ENCODE measurements around the gene NRN1L.

Gene NRN1L

GRCh38 chr16:67874372-67874771 lies 10.3 kb upstream of the NRN1L start:
- Histone ChIP-seq H3K27me3 (replicated peaks in 2 of 5; ENCODE audit: control insufficient read depth in 4 of 5, insufficient read depth in 5 of 5, low read length in 4 of 5) (no peaks in the 10 kb centered on the region), H3K4me3 (ENCODE audit: control insufficient read depth in 1 of 7, extremely low read depth in 1 of 7, insufficient read depth in 4 of 7, low read depth in 2 of 7, low read length in 6 of 7) (peak overlapping the region in 4 of 7 experiments; percentile 88 to 98 (median 92)), H3K36me3 (ENCODE audit: control insufficient read depth in 4 of 4, insufficient read depth in 4 of 4, low read length in 3 of 4) (peaks cover 13 to 66% (median 47%) of the 10 kb centered on the region in 4 experiments), H3K4me1 (ENCODE audit: control extremely low read depth in 1 of 4, control insufficient read depth in 4 of 4, insufficient read depth in 4 of 4, low read length in 3 of 4) (peaks cover 7 to 33% (median 27%) of the 10 kb centered on the region in 4 experiments), H3K9me3 (ENCODE audit: control extremely low read depth in 1 of 5, control insufficient read depth in 4 of 5, insufficient read depth in 2 of 5, low read depth in 1 of 5, low read length in 4 of 5) (no peaks in the 10 kb centered on the region), H3K27ac (ENCODE audit: insufficient read depth in 1 of 2, low read depth in 1 of 2, low read length in 2 of 2, poor library complexity in 1 of 2, severe bottlenecking in 2 of 2) (peak overlapping the region in 1 of 2 experiments; percentile 91)
- 97% methylated on average over 3 of the region's 3 CpGs for WGBS (ENCODE audit: insufficient coverage)
- CTCF ChIA-PET, result interaction anchor here (0.6 to 20.3 kb wide), 7 partner anchors 10 to 211 kb away, joined by 3 to 359 read pairs (median 3); partner anchors contain the start of genes CTRL, NRN1L and PSMB10
- POLR2A ChIA-PET, result no interaction called here
- DNase-seq, result no peak

DNA sequence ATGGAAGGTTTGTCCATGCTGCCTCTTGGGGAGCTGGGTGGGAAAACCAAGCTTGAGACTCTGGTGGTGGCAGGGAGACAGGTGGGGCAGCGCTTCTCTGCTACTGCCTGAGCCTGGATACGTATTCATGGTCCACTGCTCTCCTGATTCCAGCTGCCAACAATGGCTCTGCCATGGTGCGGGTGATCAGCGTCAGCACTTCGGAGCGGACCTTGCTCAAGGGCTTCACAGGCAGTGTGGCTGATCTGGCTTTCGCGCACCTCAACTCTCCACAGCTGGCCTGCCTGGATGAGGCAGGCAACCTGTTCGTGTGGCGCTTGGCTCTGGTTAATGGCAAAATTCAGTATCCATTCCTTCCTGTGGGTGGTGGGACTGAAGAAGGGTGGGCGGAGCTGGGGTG lies 7.6 kb upstream of the NRN1L start:
- Histone ChIP-seq H3K4me3 (ENCODE audit: control insufficient read depth in 1 of 7, extremely low read depth in 1 of 7, insufficient read depth in 4 of 7, low read depth in 2 of 7, low read length in 6 of 7) (no peak overlapping the region), H3K36me3 (ENCODE audit: control insufficient read depth in 4 of 4, insufficient read depth in 4 of 4, low read length in 3 of 4) (peaks cover 19 to 71% (median 58%) of the 10 kb centered on the region in 4 experiments), H3K4me1 (ENCODE audit: control extremely low read depth in 1 of 4, control insufficient read depth in 4 of 4, insufficient read depth in 4 of 4, low read length in 3 of 4) (peaks cover 7 to 30% (median 22%) of the 10 kb centered on the region in 4 experiments), H3K27ac (ENCODE audit: insufficient read depth in 1 of 2, low read depth in 1 of 2, low read length in 2 of 2, poor library complexity in 1 of 2, severe bottlenecking in 2 of 2) (no peak overlapping the region), H3K27me3 (replicated peaks in 2 of 5; ENCODE audit: control insufficient read depth in 4 of 5, insufficient read depth in 5 of 5, low read length in 4 of 5) (no peaks in the 10 kb centered on the region), H3K9me3 (ENCODE audit: control extremely low read depth in 1 of 5, control insufficient read depth in 4 of 5, insufficient read depth in 2 of 5, low read depth in 1 of 5, low read length in 4 of 5) (no peaks in the 10 kb centered on the region)
- ChIA-PET POLR2A (no interaction called here), CTCF (interaction anchor here (0.8 to 20.3 kb wide), 4 partner anchors 10 to 189 kb away, joined by 3 to 359 read pairs (median 4); partner anchors contain the start of genes CTRL and PSMB10)
- 96% methylated on average over 9 of the region's 11 CpGs for WGBS (ENCODE audit: insufficient coverage)
- DNase-seq, result no peak

- no peaks in the 10 kb centered on the region for H3K27me3 ChIP-seq (replicated peaks in 2 of 5; ENCODE audit: control insufficient read depth in 4 of 5, insufficient read depth in 5 of 5, low read length in 4 of 5)
- peaks cover 7 to 22% (median 15%) of the 10 kb centered on the region in 4 experiments for H3K4me1 ChIP-seq (ENCODE audit: control extremely low read depth in 1 of 4, control insufficient read depth in 4 of 4, insufficient read depth in 4 of 4, low read length in 3 of 4)
- CTCF ChIA-PET, result interaction anchor here (1.1 to 20.3 kb wide), 7 partner anchors 8 to 206 kb away, joined by 3 to 359 read pairs (median 4); partner anchors contain the start of genes CTRL and PSMB10
- 93% methylated on average over 3 of the region's 6 CpGs for WGBS (ENCODE audit: insufficient coverage)
- POLR2A ChIA-PET, result no interaction called here
- peaks cover 19 to 80% (median 68%) of the 10 kb centered on the region in 4 experiments for H3K36me3 ChIP-seq (ENCODE audit: control insufficient read depth in 4 of 4, insufficient read depth in 4 of 4, low read length in 3 of 4)
- DNase-seq, result no peak
- no peak overlapping the region for H3K27ac ChIP-seq (ENCODE audit: insufficient read depth in 1 of 2, low read depth in 1 of 2, low read length in 2 of 2, poor library complexity in 1 of 2, severe bottlenecking in 2 of 2)
- no peak overlapping the region for H3K4me3 ChIP-seq (ENCODE audit: control insufficient read depth in 1 of 7, extremely low read depth in 1 of 7, insufficient read depth in 4 of 7, low read depth in 2 of 7, low read length in 6 of 7)
- no peaks in the 10 kb centered on the region for H3K9me3 ChIP-seq (ENCODE audit: control extremely low read depth in 1 of 5, control insufficient read depth in 4 of 5, insufficient read depth in 2 of 5, low read depth in 1 of 5, low read length in 4 of 5)
Measured at GRCh38 chr16:67878232-67878631, 6.5 kb upstream of the NRN1L start.

GRCh38 chr16:67878846-67879245 lies 5.8 kb upstream of the NRN1L start:
- WGBS (ENCODE audit: insufficient coverage), result 98% methylated on average over 9 of the region's 9 CpGs
- POLR2A ChIA-PET, result no interaction called here
- CTCF ChIA-PET, result interaction anchor here (0.7 to 20.3 kb wide), 10 partner anchors 9 to 211 kb away, joined by 3 to 359 read pairs (median 4); partner anchors contain the start of genes CTRL and PSMB10

DNA sequence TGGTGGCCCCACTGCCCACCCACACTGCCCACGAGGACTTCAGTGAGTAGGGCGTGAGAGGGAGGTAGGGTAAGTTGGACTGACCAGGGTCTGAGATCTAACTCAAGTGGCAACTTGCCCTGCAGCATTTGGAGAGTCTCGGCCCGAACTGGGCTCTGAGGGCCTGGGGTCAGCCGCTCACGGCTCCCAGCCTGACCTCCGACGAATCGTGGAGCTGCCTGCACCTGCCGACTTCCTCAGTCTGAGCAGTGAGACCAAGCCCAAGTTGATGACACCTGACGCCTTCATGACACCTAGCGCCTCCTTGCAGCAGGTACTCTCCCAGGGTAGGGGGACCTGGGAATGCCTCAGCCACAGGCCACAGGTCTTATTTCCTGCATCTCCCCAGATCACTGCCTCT lies 5.2 kb upstream of the NRN1L start:
- Histone ChIP-seq H3K4me3 (ENCODE audit: control insufficient read depth in 1 of 7, extremely low read depth in 1 of 7, insufficient read depth in 4 of 7, low read depth in 2 of 7, low read length in 6 of 7) (no peak overlapping the region), H3K9me3 (ENCODE audit: control extremely low read depth in 1 of 5, control insufficient read depth in 4 of 5, insufficient read depth in 2 of 5, low read depth in 1 of 5, low read length in 4 of 5) (no peaks in the 10 kb centered on the region), H3K27ac (ENCODE audit: insufficient read depth in 1 of 2, low read depth in 1 of 2, low read length in 2 of 2, poor library complexity in 1 of 2, severe bottlenecking in 2 of 2) (no peak overlapping the region), H3K36me3 (ENCODE audit: control insufficient read depth in 4 of 4, insufficient read depth in 4 of 4, low read length in 3 of 4) (peaks cover 19 to 93% (median 79%) of the 10 kb centered on the region in 4 experiments), H3K4me1 (ENCODE audit: control extremely low read depth in 1 of 4, control insufficient read depth in 4 of 4, insufficient read depth in 4 of 4, low read length in 3 of 4) (peaks cover 0 to 9% (median 3%) of the 10 kb centered on the region in 4 experiments), H3K27me3 (replicated peaks in 2 of 5; ENCODE audit: control insufficient read depth in 4 of 5, insufficient read depth in 5 of 5, low read length in 4 of 5) (no peaks in the 10 kb centered on the region)
- ChIA-PET CTCF (interaction anchor here (0.7 to 20.3 kb wide), 7 partner anchors 8 to 212 kb away, joined by 3 to 359 read pairs (median 3); partner anchors contain the start of genes CTRL and PSMB10), POLR2A (no interaction called here)
- no peak for DNase-seq
- WGBS (ENCODE audit: insufficient coverage), result 96% methylated on average over 12 of the region's 12 CpGs

More at GRCh38 chr16:67878846-67879245, 5.8 kb upstream of the NRN1L start:
- H3K4me3 ChIP-seq (ENCODE audit: control insufficient read depth in 1 of 7, extremely low read depth in 1 of 7, insufficient read depth in 4 of 7, low read depth in 2 of 7, low read length in 6 of 7), result no peak overlapping the region
- H3K27me3 ChIP-seq (replicated peaks in 2 of 5; ENCODE audit: control insufficient read depth in 4 of 5, insufficient read depth in 5 of 5, low read length in 4 of 5), result no peaks in the 10 kb centered on the region
- no peak overlapping the region for H3K27ac ChIP-seq (ENCODE audit: insufficient read depth in 1 of 2, low read depth in 1 of 2, low read length in 2 of 2, poor library complexity in 1 of 2, severe bottlenecking in 2 of 2)
- peaks cover 5 to 16% (median 9%) of the 10 kb centered on the region in 4 experiments for H3K4me1 ChIP-seq (ENCODE audit: control extremely low read depth in 1 of 4, control insufficient read depth in 4 of 4, insufficient read depth in 4 of 4, low read length in 3 of 4)
- H3K9me3 ChIP-seq (ENCODE audit: control extremely low read depth in 1 of 5, control insufficient read depth in 4 of 5, insufficient read depth in 2 of 5, low read depth in 1 of 5, low read length in 4 of 5), result no peaks in the 10 kb centered on the region
- no peak for DNase-seq
- H3K36me3 ChIP-seq (ENCODE audit: control insufficient read depth in 4 of 4, insufficient read depth in 4 of 4, low read length in 3 of 4), result peaks cover 19 to 86% (median 73%) of the 10 kb centered on the region in 4 experiments

DNA sequence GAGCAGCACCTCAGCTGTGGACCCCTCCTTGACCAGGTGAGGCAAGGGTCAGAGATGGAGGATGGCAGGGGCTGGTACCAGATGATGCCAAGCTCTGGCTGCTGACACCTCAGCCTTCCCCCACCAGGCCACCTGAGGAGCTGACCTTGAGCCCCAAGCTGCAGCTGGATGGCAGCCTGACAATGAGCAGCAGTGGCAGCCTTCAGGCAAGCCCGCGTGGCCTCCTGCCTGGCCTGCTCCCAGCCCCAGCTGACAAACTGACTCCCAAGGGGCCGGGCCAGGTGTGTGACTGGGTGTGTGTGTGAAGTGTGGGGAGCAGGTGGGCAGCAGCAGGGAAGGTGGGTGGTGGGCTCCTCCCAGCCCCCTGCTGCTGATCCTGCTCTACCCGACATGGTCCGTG lies 4.7 kb upstream of the NRN1L start:
- no peaks in the 10 kb centered on the region for H3K27me3 ChIP-seq (replicated peaks in 2 of 5; ENCODE audit: control insufficient read depth in 4 of 5, insufficient read depth in 5 of 5, low read length in 4 of 5)
- peaks cover 0 to 5% (median 0%) of the 10 kb centered on the region in 4 experiments for H3K4me1 ChIP-seq (ENCODE audit: control extremely low read depth in 1 of 4, control insufficient read depth in 4 of 4, insufficient read depth in 4 of 4, low read length in 3 of 4)
- no peaks in the 10 kb centered on the region for H3K9me3 ChIP-seq (ENCODE audit: control extremely low read depth in 1 of 5, control insufficient read depth in 4 of 5, insufficient read depth in 2 of 5, low read depth in 1 of 5, low read length in 4 of 5)
- no peak overlapping the region for H3K4me3 ChIP-seq (ENCODE audit: control insufficient read depth in 1 of 7, extremely low read depth in 1 of 7, insufficient read depth in 4 of 7, low read depth in 2 of 7, low read length in 6 of 7)
- H3K27ac ChIP-seq (ENCODE audit: insufficient read depth in 1 of 2, low read depth in 1 of 2, low read length in 2 of 2, poor library complexity in 1 of 2, severe bottlenecking in 2 of 2), result no peak overlapping the region
- no peak for DNase-seq
- H3K36me3 ChIP-seq (ENCODE audit: control insufficient read depth in 4 of 4, insufficient read depth in 4 of 4, low read length in 3 of 4), result peaks cover 19 to 97% (median 84%) of the 10 kb centered on the region in 4 experiments
- 96% methylated on average over 3 of the region's 5 CpGs for WGBS (ENCODE audit: insufficient coverage)
- POLR2A ChIA-PET, result no interaction called here
- CTCF ChIA-PET, result interaction anchor here (0.7 to 20.3 kb wide), 5 partner anchors 8 to 212 kb away, joined by 3 to 359 read pairs (median 3); partner anchors contain the start of genes CTRL and PSMB10

GRCh38 chr16:67880584-67880983 lies 4.1 kb upstream of the NRN1L start:
- Histone ChIP-seq H3K27ac (ENCODE audit: insufficient read depth in 1 of 2, low read depth in 1 of 2, low read length in 2 of 2, poor library complexity in 1 of 2, severe bottlenecking in 2 of 2) (no peak overlapping the region), H3K36me3 (ENCODE audit: control insufficient read depth in 4 of 4, insufficient read depth in 4 of 4, low read length in 3 of 4) (peaks cover 19 to 99% (median 86%) of the 10 kb centered on the region in 4 experiments), H3K4me3 (ENCODE audit: control insufficient read depth in 1 of 7, extremely low read depth in 1 of 7, insufficient read depth in 4 of 7, low read depth in 2 of 7, low read length in 6 of 7) (no peak overlapping the region), H3K27me3 (replicated peaks in 2 of 5; ENCODE audit: control insufficient read depth in 4 of 5, insufficient read depth in 5 of 5, low read length in 4 of 5) (no peaks in the 10 kb centered on the region), H3K9me3 (ENCODE audit: control extremely low read depth in 1 of 5, control insufficient read depth in 4 of 5, insufficient read depth in 2 of 5, low read depth in 1 of 5, low read length in 4 of 5) (no peaks in the 10 kb centered on the region), H3K4me1 (ENCODE audit: control extremely low read depth in 1 of 4, control insufficient read depth in 4 of 4, insufficient read depth in 4 of 4, low read length in 3 of 4) (peaks cover 0 to 3% (median 0%) of the 10 kb centered on the region in 4 experiments)
- POLR2A ChIA-PET, result no interaction called here
- 95% methylated on average over 13 of the region's 13 CpGs for WGBS (ENCODE audit: insufficient coverage)
- CTCF ChIA-PET, result interaction anchor here (0.8 to 20.3 kb wide), 5 partner anchors 9 to 160 kb away, joined by 3 to 359 read pairs (median 5); partner anchors contain the start of genes CTRL and PSMB10
- DNase-seq, result no peak

All from common myeloid progenitor, CD34-positive (primary cell).